IPS-NIHi11 (cell line): ENCODE results near the gene KRTAP12-1.

ENCODE experiments used
- DNase-seq: peaks from one replicate; pipeline ENCODE4 v3.0.0; 2012; ENCODE audit warnings: mixed read lengths, low spot score

The KRTAP12-1 gene, protein sequence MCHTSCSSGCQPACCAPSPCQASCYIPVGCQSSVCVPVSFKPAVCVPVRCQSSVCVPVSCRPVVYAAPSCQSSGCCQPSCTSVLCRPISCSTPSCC

DNA sequence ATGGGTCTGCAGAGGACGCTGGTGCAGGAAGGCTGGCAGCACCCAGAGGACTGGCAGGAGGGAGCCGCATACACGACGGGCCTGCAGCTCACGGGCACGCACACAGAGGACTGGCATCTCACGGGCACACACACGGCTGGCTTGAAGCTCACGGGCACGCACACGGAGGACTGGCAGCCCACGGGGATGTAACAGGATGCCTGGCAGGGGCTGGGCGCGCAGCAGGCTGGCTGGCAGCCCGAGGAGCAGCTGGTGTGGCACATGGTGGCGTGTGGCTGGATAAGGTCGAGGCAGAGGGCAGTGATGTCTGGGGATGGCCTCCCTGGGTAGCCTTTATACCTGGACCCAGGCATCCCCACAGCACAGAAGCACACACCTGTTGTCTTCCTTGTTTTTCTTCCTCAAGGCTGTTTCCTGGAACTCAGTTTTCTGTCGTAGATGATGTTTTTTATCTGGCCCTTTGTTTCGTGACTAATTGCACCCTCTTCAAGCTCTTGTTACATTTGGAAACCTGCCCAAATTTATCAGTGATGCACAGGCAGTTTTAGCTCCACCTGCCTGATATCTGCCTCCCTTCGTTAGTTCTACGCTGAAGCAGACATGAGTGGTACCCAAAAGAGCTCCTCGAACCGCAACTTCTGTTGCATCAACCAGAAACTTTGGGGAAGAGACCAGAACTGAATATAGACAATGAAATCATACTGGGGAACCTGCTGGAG lies at the start of gene KRTAP12-1:
Gene KRTAP12-1 (minus strand): TSS at position 303 of the 719 bp plus-strand sequence. CDS start 40 bp downstream, at position 263.
- DNase-seq: no peak

DNA sequence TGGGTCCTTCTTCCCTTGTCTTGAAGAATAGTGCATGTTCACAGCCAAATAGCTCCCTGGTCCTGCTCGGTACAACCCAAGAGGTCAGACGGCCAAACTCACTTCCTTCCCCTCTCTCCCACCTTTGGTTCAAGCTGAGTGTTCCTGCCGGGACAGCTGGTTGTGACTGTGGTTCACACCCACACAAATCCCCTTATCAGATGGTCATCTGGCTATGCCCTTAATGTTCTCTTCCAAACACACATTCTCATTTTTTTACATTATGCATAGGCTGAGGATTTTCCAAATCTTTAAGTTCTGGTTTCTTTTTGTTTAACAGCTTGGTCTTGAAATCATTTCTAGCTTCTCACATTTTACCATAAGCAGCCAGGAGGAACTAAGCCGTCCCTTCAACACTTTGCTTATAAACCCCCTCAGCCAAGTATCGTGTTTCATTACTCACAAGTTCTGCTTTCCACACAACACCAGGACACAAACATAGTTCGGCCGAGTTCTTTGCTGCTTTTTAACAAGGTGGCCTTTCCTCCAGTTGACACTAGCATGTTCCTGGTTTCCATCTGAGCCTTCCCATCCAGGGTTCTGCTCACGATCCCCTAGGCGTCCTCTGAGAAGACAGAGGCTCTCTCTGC lies 49.1 kb upstream of the KRTAP12-1 start:
- DNase-seq: no peak

DNA sequence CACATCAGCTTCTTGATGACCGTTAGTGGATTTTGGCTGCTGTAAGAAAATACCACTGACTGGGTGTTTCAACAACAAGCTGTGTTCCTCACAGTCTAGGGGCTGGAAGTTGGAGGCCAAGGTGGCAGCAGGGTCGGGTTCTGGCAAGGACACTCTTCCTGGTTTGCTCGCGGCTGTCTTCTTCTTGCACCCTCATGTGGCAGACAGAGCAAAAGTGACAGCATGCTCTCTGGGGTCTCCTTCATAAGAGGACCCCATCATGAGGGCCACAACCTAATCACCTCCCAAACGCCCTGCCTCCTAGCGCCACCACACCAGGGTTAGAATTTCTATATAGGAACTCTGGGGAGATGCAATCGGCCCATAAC lies 48.0 kb upstream of the KRTAP12-1 start:
- DNase-seq: no peak

DNA sequence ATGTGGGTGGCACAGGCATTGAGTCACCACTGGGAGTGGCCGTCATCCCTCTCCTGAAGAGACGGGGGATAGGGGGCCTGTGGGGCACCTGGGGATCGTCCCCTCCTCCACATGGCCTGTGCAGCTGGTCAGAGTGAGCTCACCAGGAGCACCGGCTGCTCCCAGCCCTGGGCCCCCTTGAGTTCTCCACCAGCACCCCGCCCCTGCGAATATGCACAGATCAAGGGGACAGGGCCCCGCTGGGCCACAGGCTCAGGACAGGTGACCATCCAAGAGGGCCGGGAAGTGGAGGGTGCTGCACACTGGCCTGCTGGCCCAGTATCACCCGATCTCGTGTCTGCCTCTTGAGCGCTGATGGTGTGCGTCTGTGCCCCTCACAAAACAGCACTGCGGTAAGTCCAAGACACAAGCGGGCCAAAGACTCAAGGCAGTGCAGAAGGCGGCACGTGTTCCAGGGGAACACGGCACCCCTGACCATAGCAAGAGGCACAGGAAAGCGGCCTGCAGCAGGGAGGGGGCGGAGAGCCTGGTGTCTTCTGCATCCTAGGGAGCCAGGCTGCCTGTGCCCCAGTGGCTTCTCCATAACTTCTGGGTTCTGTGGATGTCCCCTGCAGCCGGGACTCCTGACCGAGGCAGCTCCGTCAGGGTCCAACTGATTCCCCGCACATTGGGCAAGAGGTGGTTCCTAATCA lies 47.5 kb upstream of the KRTAP12-1 start:
- DNase-seq: no peak

DNA sequence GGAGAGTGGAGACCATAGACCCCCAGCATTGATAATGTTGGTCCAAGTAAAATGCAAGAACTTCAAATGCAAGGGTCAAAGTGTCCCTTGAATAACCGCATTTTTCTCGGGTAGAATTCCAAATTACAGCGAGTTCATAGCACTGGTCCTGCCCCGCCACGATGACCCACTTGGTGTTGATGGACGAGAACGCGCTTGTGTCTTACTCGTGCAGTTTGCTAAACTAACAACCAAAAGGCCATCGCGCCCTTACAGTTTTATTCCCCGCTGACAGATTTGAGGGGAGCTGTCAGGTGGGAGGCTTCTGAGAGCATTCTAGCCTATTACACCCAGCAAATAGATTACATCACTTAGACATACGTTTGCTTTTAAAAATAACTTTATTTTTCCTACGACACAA lies 46.8 kb upstream of the KRTAP12-1 start:
- no peak for DNase-seq

DNA sequence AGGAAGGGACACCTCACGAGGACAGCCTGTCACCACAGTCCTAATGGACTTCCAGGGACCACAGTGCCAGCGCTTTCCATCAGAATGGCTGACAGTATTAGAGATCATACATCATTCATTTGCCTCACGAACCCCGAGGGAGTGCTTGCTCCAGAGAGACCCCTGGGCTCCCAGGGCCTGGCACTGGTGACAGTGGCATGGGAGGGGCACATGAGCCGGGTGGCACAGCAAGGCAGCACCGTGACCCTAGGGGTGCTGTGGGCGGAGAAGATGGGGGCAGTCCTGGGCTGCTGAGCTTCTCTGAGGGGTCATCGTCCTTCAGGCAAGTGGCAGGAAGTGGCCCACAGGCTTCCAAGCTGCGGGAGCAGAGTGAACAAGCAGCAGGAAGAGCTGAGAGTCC lies 45.8 kb upstream of the KRTAP12-1 start:
- no peak for DNase-seq

DNA sequence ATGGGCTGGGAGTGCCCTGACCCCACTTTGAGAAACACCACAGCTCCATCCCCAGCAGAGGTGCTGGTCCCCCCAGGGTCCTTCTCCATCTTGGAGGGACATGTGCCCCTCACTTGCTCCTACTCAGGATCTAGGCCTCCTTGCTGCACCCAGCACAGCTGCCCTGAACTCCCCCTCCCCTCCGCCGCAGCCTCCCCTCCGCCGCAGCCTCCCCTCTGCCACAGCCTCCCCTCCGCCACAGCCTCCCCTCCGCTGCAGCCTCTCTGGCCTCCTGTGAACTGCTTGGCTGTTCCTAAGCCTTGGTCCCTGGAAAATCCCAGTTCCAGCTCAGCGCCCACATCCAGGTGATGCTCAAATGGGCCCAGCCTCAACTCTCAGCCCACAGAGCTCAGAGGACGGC lies 45.4 kb upstream of the KRTAP12-1 start:
- no peak for DNase-seq

DNA sequence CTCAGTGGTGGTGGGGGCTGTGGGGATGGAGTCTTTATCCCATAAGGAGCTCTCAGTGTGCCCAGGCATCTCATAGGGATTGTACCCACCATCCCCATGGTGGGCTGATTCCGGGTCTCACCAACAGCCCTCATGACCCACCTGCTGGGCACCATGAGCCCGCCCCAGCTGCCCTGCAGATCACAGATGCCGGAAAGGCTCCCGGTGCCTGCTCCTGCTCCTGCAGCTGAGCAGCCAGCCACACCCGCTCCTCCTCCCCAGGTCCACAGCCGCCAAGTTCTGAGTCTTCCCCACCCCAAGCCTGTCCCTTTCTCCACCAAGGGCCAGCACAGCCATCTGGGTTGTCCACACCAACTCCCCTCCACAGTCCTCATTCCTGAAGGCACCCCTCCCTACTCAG lies 44.9 kb upstream of the KRTAP12-1 start:
- no peak for DNase-seq

DNA sequence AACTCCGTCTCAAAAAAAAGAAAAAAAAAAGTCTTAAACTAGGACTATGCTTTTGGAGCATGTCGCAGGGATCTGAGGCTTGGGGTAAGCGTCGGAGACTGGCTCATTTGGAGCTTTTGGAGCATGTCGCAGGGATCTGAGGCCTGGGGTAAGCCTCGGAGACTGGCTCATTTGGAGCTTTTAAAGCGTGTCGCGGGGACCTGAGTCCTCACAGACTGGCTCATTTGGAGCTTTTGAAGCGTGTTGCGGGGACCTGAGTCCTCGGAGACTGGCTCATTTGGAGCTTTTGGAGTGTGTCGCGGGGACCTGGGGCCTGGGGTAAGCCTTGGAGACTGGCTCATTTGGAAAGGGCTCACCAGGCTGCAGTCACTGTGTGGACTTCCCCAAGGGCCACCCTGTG lies 43.0 kb upstream of the KRTAP12-1 start:
- DNase-seq: no peak

DNA sequence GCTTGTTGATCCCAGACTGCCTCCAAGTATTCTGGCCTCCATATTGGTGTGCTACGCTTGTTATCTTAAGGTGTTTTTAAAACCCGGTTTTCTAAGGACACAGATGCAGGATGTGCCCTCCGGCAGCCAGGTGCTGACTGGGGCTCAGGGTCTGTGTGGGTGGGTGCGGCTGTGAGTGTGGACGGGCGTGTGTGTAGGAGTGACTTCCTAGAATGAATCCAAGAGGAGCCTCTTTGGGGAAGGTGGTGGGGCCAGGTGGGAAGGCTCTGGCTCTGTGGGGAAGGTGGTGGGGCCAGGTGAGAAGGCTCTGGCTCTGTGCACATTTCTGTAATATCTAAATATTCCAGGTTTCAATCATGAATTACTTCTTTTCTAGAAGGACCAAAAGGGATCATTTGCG lies 42.2 kb upstream of the KRTAP12-1 start:
- DNase-seq: no peak

DNA sequence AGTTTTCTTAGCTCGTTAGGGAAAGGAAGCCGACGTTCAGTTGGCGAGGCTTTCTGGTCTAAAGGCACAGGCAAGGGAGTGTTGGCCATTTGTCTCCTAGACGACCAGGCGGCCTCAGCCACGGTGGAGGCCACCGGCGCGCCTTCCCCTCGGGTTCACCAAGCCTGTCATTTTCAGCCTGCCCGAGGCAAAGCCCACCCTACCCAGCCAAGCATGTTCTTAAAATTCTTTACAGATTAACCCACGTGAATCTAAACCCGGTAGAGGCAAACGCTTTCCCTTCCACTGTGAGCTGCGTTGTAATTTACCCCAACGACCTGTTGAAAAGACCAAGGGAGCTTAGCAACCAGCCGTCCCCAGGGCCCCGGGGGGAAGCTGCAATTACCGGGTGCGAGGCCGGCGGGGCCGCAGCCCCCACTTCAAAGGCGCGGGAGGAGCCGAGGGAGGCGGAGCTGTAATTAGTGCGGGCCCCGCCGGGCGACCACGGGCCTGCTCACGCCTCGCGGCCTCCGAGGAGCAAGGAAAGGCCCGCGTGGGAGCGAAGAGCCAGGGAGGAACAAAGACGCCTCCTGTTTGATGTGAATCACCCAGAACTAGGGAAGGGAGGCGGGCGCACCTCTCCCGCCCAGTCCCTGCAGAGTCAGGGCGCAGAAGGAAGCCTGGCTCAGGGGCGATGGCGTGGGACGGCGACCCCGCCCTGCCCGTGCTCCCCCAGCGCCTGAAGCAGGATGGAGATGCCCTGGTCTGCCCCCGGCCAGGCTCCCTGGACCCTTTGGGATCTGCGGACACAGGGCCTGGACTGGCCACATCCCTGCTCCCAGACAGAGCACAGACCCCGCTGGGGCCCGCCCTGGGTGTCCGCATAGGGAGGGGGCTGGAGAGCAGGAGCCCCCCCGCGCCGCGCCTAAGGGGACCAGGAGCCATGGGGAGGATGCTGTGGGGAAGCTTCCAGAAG lies 41.5 kb upstream of the KRTAP12-1 start:
- DNase-seq: no peak

DNA sequence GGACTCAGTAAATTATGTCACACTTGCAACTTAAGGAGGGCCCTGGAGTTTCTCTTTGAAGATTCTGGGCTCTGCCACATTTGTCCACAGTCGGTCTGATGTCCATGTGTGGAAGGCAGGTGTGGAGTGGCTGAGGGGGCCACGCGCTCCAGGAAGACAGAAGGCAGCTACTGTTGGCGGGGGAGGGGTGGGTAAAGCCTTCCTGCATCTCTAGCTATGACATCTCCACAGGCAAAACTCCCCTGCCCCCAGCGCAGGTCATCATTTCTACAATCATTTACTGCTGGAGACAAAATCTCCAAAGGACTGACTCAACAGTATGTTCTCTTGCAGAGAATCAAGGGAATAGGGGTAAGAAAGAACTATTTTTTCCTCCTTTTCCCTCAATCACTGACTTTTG lies 40.8 kb upstream of the KRTAP12-1 start:
- DNase-seq: no peak

DNA sequence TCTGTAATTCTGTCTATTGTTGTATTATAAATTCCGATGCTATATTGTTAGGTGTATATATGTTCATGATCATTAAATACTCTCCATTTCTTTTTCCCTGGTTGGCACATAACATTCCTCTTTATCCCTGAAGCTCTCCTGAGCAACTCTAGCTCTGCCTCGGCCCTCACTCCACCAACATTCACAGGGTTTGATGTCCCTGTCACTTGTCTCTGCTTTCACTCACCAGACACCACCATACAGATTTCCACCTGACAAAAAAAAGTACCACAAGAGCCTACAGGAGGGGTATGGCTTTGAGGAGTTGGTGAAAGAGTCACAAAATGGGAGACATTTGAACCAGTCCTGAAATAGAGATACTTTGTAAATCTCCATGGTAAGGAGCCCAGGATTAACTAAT lies 38.2 kb upstream of the KRTAP12-1 start:
- no peak for DNase-seq

DNA sequence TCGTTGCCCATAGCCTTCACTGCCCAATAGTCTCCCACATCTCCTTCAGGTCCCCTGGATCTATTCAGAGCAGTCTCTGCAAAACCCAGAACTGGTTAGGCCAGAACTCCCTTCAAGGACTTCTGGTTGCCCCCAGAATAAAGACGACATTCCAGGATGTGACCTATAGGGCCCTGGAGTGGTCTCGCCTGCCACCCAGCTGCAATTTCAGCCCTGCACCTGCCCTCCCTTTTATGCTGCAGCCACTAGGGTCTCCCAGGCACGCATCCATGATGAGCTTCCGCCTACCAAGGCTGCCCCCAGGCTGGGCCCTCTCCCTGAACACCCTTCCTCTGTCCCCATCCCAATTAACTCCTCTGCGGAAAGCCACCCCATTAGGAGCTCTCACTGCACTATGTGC lies 36.6 kb upstream of the KRTAP12-1 start:
- no peak for DNase-seq

DNA sequence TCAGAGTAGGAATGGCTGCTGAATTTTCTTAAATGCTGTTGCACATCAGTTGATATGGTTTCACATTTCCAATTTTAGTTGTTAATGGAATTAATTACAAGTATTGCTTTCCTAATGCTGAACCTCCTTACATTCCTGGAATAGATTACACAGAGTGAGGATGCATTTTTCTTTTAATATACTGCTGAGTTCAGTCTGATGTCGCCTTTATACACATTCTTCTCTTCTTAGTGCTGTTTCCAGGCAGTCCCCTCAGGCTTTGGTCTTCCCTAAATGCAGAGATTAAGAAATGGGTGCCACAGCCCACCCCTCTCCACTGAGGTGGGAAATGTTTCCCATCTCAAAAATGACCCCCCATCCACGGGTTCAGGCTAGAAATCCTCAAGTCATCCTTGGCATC lies 36.1 kb upstream of the KRTAP12-1 start:
- DNase-seq: no peak

DNA sequence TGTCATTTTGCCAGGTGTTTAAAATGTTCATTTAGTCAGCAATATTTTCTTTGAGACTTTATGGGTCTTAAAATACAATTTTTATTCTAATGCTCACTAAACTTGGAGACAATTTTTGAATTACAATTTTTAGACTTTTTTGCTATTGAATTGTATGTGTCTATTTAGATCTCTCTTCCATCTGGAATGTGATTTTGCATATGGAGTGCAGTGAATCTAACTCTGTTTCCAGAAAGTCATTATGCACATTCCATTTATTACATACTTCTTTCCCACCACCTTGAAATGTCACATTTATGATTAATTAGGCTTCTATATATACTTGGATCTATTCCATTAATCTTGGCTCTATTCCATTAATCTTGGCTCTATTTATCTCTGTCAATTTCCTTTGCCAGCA lies 35.0 kb upstream of the KRTAP12-1 start:
- DNase-seq: no peak

DNA sequence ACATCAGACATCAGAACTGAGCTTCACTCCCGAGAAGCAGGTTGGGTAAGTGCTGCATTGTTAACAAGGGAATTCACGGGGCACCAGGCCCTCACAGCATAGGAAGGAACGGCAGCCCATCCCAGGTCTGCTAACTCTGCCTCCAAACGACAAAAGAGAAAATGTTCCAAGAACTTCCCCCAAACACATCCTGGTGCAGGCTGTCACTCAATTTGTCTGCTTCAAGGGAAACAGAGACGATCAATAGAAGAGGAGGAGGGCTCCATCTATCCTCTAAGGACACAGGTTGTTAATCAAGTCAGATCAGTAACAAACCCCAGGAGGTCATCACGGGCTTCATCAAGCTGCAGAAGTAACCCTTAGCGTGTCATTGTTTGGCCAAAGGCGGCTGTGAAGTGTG lies 32.9 kb upstream of the KRTAP12-1 start:
- no peak for DNase-seq

DNA sequence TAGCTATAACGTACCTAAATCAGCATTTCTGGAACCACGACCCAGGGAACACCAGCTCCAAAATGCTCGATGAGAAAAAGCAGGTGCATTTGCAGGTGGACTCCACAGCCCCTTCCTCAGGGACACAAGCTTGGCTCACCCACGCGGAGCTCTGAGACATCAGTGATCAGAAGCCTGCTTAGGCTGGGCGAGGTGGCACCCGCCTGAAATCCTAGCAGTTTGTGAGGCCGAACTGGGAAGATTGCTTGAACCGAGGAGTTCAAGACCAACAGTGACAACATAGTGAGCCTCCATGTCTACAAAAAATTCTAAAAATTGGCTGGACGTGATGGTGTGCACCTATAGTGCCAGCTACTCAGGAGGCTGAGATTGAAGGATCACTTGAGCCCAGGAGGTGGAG lies 31.9 kb upstream of the KRTAP12-1 start:
- DNase-seq: no peak

DNA sequence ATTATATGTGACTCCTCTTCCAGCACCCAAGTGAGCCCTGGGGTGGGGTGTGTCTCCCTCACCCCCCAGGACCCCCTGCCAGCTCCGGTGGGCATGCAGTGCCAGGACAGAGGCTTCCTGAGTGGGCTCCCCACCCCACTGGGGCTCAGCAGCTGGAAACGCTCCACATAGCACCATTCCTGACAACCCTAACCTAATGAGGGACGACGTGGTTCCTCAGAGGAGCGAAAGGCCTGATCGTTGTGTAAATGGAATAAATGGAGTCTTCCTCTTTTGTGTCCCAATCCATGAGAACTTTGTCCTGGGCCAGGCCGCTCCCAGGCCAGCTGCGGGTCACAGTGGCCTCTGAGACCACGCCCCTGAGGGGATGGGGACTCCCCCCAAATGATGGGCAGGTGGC lies 31.2 kb upstream of the KRTAP12-1 start:
- DNase-seq: no peak

DNA sequence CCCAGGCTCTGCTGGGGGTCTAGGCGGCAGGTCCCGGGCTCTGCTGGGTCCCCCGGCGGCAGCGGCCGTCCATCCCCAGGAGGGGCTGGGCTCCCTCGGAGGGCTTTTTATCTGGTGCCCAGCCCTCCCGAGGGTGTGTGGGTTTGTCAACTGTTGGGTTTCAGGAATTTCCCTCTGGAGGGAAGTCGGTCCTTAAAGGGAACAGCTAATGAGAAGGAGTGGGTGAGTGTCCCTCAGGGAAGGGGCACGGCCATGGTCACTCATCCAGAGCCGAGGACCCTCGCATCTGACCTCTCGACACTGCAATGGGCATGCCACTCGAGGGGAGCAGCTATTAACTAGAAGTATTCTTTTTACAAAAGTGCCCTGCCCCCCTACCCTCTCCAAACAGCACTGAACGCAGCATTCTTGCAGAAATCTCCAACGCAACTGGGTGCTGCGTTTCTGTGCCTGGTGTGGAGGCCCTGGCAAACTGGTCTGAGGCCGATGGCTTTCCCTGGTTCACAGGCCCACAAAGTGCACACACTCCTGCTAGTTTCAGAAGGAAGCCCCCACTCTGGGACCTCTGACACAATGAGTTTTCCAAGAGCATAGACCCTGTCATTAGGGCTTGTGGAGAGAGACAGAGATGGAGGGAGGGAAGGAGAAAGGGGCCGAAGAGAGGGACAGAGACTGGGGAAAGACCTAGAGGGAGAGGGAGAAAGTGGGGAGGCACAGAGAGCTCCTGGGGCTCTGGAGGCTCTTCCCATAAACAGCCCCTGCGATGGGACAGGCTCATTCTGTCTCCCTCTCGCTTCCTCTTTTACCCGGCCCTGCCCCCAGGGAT lies 30.5 kb upstream of the KRTAP12-1 start:
- no peak for DNase-seq
